Endothelial cell (in vitro differentiated cells): ENCODE measurements around the gene DNAH17. TPM values are rescaled to one million over a fixed set of nuclear protein-coding genes. Genes with fewer than 3 reads are reported as not detected.

Source experiments
- DNase-seq: peaks from one replicate; pipeline ENCODE4 v3.0.0; 2021; ENCODE audit warnings: low spot score
- H3K27ac Mint-ChIP-seq: one replicate; pipeline ENCODE4 v1.8.0; 2021; ENCODE audit warnings: mixed read lengths, inconsistent platforms; ENCODE audit not compliant: unreplicated experiment
- H3K27me3 Mint-ChIP-seq: one replicate; pipeline ENCODE4 v1.8.0; 2021; ENCODE audit warnings: mild to moderate bottlenecking, moderate library complexity, mixed read lengths, inconsistent platforms; ENCODE audit not compliant: unreplicated experiment
- H3K36me3 Mint-ChIP-seq: one replicate; pipeline ENCODE4 v1.8.0; 2021; ENCODE audit warnings: mild to moderate bottlenecking, low read depth, mixed read lengths, inconsistent platforms; ENCODE audit not compliant: unreplicated experiment
- H3K4me1 Mint-ChIP-seq: one replicate; pipeline ENCODE4 v1.8.0; 2021; ENCODE audit warnings: mild to moderate bottlenecking, mixed read lengths, inconsistent platforms; ENCODE audit not compliant: unreplicated experiment
- H3K4me3 Mint-ChIP-seq: one replicate; pipeline ENCODE4 v1.8.0; 2021; ENCODE audit warnings: mild to moderate bottlenecking, mixed read lengths, inconsistent platforms; ENCODE audit not compliant: unreplicated experiment
- H3K9me3 Mint-ChIP-seq: one replicate; pipeline ENCODE4 v1.8.0; 2021; ENCODE audit warnings: mixed read lengths, inconsistent platforms; ENCODE audit not compliant: unreplicated experiment
- CTCF ChIP-seq: fragments of 200-600 bp; sonication (generic); IDR thresholded peaks from one replicate; pipeline ENCODE4 v1.5.0; 2021; ENCODE audit warnings: antibody characterized with exemption; ENCODE audit not compliant: unreplicated experiment
- total RNA-seq: library from RNA; stranded (reverse); fragmentation: NEBNext Ultra II Directional; extraction: Animal tissue kit (Norgen Biotek cat#: 25700); gene quantifications from one replicate; pipeline ENCODE4 v1.2.1, GENCODE V29; 2021; ENCODE audit not compliant: unreplicated experiment

Gene DNAH17
- total RNA-seq, 1 donor from 2014 or later, result 1.0 TPM

- H3K4me3 Mint-ChIP-seq, result no peak overlapping the region
- no peaks in the 10 kb centered on the region for H3K9me3 Mint-ChIP-seq
- peaks cover 13% of the 10 kb centered on the region for H3K4me1 Mint-ChIP-seq
- peak; percentile 77 for DNase-seq
- H3K36me3 Mint-ChIP-seq, result no peaks in the 10 kb centered on the region
- H3K27me3 Mint-ChIP-seq, result peaks cover 1% of the 10 kb centered on the region
- TF ChIP-seq CTCF, result peak; percentile 58
- no peak overlapping the region for H3K27ac Mint-ChIP-seq
Observed at GRCh38 chr17:78497115-78497540, 80.1 kb downstream of the DNAH17 start.

- H3K4me3 Mint-ChIP-seq, result no peak overlapping the region
- no peaks in the 10 kb centered on the region for H3K9me3 Mint-ChIP-seq
- H3K4me1 Mint-ChIP-seq, result peaks cover 13% of the 10 kb centered on the region
- H3K27ac Mint-ChIP-seq, result no peak overlapping the region
- no peak for TF ChIP-seq CTCF
- H3K27me3 Mint-ChIP-seq, result peaks cover 5% of the 10 kb centered on the region
- no peak for DNase-seq
- H3K36me3 Mint-ChIP-seq, result no peaks in the 10 kb centered on the region
Observed at GRCh38 chr17:78496311-78496710, 80.9 kb downstream of the DNAH17 start.

GRCh38 chr17:78495634-78496033 lies 81.6 kb downstream of the DNAH17 start:
- H3K4me3 Mint-ChIP-seq, result no peak overlapping the region
- H3K36me3 Mint-ChIP-seq, result no peaks in the 10 kb centered on the region
- H3K27ac Mint-ChIP-seq, result no peak overlapping the region
- peaks cover 13% of the 10 kb centered on the region for H3K4me1 Mint-ChIP-seq
- TF ChIP-seq CTCF, result no peak
- no peaks in the 10 kb centered on the region for H3K9me3 Mint-ChIP-seq
- no peak for DNase-seq
- peaks cover 5% of the 10 kb centered on the region for H3K27me3 Mint-ChIP-seq

GRCh38 chr17:78494696-78495330 lies 82.4 kb downstream of the DNAH17 start:
- Mint-ChIP-seq H3K4me1 (peaks cover 13% of the 10 kb centered on the region), H3K9me3 (no peaks in the 10 kb centered on the region), H3K4me3 (no peak overlapping the region), H3K36me3 (no peaks in the 10 kb centered on the region), H3K27me3 (peaks cover 5% of the 10 kb centered on the region), H3K27ac (no peak overlapping the region)
- DNase-seq, result no peak
- TF ChIP-seq CTCF, result no peak

GRCh38 chr17:78493853-78494695 lies 83.1 kb downstream of the DNAH17 start:
- no peaks in the 10 kb centered on the region for H3K9me3 Mint-ChIP-seq
- H3K4me1 Mint-ChIP-seq, result peaks cover 13% of the 10 kb centered on the region
- no peak overlapping the region for H3K4me3 Mint-ChIP-seq
- H3K27me3 Mint-ChIP-seq, result peaks cover 8% of the 10 kb centered on the region
- TF ChIP-seq CTCF, result no peak
- no peak overlapping the region for H3K27ac Mint-ChIP-seq
- no peaks in the 10 kb centered on the region for H3K36me3 Mint-ChIP-seq
- no peak for DNase-seq
